Left kidney (tissue), 2 donors: ENCODE results near the gene TAGLN2. TPM values are rescaled to one million over a fixed set of nuclear protein-coding genes. Genes with fewer than 3 reads are reported as not detected.

Experiments used
- DNase-seq: peaks from one replicate; pipeline ENCODE4 v3.0.0-alpha.2; 2013
- polyA plus RNA-seq: library from polyadenylated mRNA; unstranded; fragments of 120-200 nt; gene quantifications from one replicate; pipeline ENCODE4 v1.2.1, GENCODE V29; 2013; ENCODE audit not compliant: insufficient read length

Gene TAGLN2
- polyA plus RNA-seq, 1 donor = 94.6 TPM

- DNase-seq = no peak
These were observed 11.9 kb upstream of the TAGLN2 start for GRCh38 chr1:159937054-159937750.

- DNase-seq = no peak
These were observed 11.1 kb upstream of the TAGLN2 start for GRCh38 chr1:159936273-159936904.

- no peak for DNase-seq
These were observed 10.5 kb upstream of the TAGLN2 start for GRCh38 chr1:159935719-159936272.

GRCh38 chr1:159935305-159935704, 10.0 kb upstream of the TAGLN2 start:
- DNase-seq = no peak

- no peak for DNase-seq
These were observed 9.1 kb upstream of the TAGLN2 start for GRCh38 chr1:159934136-159935039.

- DNase-seq = no peak
These were observed 8.0 kb upstream of the TAGLN2 start for GRCh38 chr1:159933347-159933746.

- no peak for DNase-seq
These were observed 7.3 kb upstream of the TAGLN2 start for GRCh38 chr1:159932296-159933285.

GRCh38 chr1:159931795-159932173, 6.5 kb upstream of the TAGLN2 start:
- DNase-seq = no peak

- no peak for DNase-seq
These were observed 5.9 kb upstream of the TAGLN2 start for GRCh38 chr1:159931101-159931794.

- DNase-seq = no peak
These were observed 5.3 kb upstream of the TAGLN2 start for GRCh38 chr1:159930634-159931033.

GRCh38 chr1:159930216-159930615, 4.9 kb upstream of the TAGLN2 start:
- DNase-seq = no peak

- no peak for DNase-seq
These were observed 4.1 kb upstream of the TAGLN2 start for GRCh38 chr1:159929155-159930051.

GRCh38 chr1:159928491-159929050, 3.3 kb upstream of the TAGLN2 start:
- DNase-seq = no peak

GRCh38 chr1:159927849-159928431, 2.6 kb upstream of the TAGLN2 start:
- DNase-seq = no peak

- DNase-seq = no peak
These were observed 2.0 kb upstream of the TAGLN2 start for GRCh38 chr1:159927211-159927848.

GRCh38 chr1:159925719-159926078, 392 bp upstream of the TAGLN2 start:
- no peak for DNase-seq

- DNase-seq = no peak
These were observed 1.1 kb downstream of the TAGLN2 start for GRCh38 chr1:159924025-159924790.
